Thyroid gland (tissue), 4 donors: ENCODE data around the gene E2F4. TPM values are rescaled to one million over a fixed set of nuclear protein-coding genes. Genes with fewer than 3 reads are reported as not detected.
A peak's percentile ranks its signal among the peaks of the same experiment; 100 is the strongest.

Experiments
- DNase-seq, 2 donors: peaks; one replicate each; pipeline ENCODE4 v3.0.0-alpha.2; 2019
- H3K27ac ChIP-seq, 3 donors: fragments of 200-600 bp; sonication (generic); 1 replicate in 2 of 3; 2 replicates in 1 of 3; pipeline ENCODE4 v1.5.1; 2016 to 2019; ENCODE audit warnings: mild to moderate bottlenecking in 1 of 3, moderate library complexity in 1 of 3
- H3K27me3 ChIP-seq: fragments of 200-600 bp; sonication (generic); one replicate; pipeline ENCODE4 v1.5.1; 2019
- H3K36me3 ChIP-seq, 2 donors: fragments of 200-600 bp; sonication (generic); one replicate each; pipeline ENCODE4 v1.5.1; 2016 to 2019
- H3K4me1 ChIP-seq, 2 donors: fragments of 200-600 bp; sonication (generic); one replicate each; pipeline ENCODE4 v1.5.1; 2017 to 2019
- H3K4me3 ChIP-seq, 3 donors: fragments of 200-600 bp; sonication (generic); replicated peaks in 1 of 3; 1 replicate in 2 of 3; 2 replicates in 1 of 3; pipeline ENCODE4 v1.5.1; 2016; ENCODE audit warnings: mild to moderate bottlenecking in 1 of 3
- H3K9me3 ChIP-seq: fragments of 200-600 bp; sonication (generic); one replicate; pipeline ENCODE4 v1.5.1; 2017
- POLR2A ChIP-seq, 2 donors: fragments of 450-650 bp; IDR thresholded peaks; one replicate each; pipeline ENCODE4 v1.6.1; 2017; ENCODE audit warnings: antibody characterized with exemption in 2 of 2, mild to moderate bottlenecking in 2 of 2, moderate library complexity in 1 of 2
- WGBS, 2 donors: methylation state at CpG; one replicate each; pipeline ENCODE4 v1.1.5; 2017; 5-methylcytosine and 5-hydroxymethylcytosine counted together
- intact Hi-C: fragments of 100-400 bp; cut with DNase I; formaldehyde crosslinking; loops from one replicate; pipeline ENCODE4 v1.15.1; 2023
- microRNA counts, 2 donors: library from miRNA; unstranded; fragments of <30 nt; microRNA quantifications; one replicate each; lab custom pipeline; 2016 to 2017
- microRNA-seq: library from miRNA; unstranded; fragments of <30 nt; microRNA quantifications from one replicate; pipeline ENCODE4, GENCODE V29; 2016
- small RNA-seq: library from RNA; depleted of rRNA; stranded (forward); fragments of <200 nt; gene quantifications from one replicate; pipeline ENCODE3, GENCODE V24; 2016
- total RNA-seq, 4 donors: library from RNA; depleted of rRNA; stranded (reverse); fragments of >200 nt; gene quantifications; one replicate each; pipeline ENCODE4 v1.2.3, GENCODE V29; 2016
- TF ChIP-seq, protein P1 (sequence below), 6 experiments: fragments of 200-600 bp in 3 of 6; fragments of 450-650 bp in 3 of 6; sonication (generic) in 3 of 6; IDR thresholded peaks; one replicate each; pipeline ENCODE4 v1.5.1; 2016 to 2019; ENCODE audit warnings: antibody characterized with exemption in 6 of 6, mild to moderate bottlenecking in 2 of 6, inconsistent platforms in 1 of 6, moderate library complexity in 1 of 6

Gene E2F4
- total RNA-seq, 4 donors from 2014 or later, result 77.6 to 117 (median 89.1) TPM

DNA sequence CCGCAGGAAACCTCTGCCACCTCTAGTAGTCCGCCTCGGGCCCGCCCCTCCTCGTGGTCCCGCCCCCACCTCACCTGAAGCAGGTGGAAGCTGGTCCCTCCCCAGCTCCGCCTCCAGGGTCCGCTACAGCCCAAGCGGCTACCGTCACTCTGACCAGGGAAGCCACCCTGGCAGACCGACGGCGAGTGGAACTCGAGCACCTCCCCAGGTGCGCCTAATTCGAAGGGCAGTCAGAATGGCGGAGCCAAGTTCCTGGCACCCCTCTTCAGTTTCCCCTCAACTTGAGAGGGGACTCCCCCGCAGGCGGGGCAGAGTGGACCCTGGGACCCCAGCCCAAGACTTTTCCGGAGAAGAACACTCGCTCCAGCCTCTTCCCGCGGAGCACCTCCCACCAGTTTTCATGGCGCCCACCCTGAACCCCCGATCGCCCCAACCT, 54.8 kb downstream of the E2F4 start:
- Histone ChIP-seq H3K9me3 (no peaks in the 10 kb centered on the region), H3K27ac (peak overlapping the region; percentile 80 to 94 (median 91)), H3K4me3 (peak overlapping the region; percentile 29 to 81 (median 33)), H3K36me3 (no peaks in the 10 kb centered on the region), H3K27me3 (no peaks in the 10 kb centered on the region), H3K4me1 (peaks cover 36 to 59% of the 10 kb centered on the region in 2 donors)
- WGBS, 2 donors, result 0 to 2% methylated on average over 6 to 13 of the region's 26 CpGs
- DNase-seq, result peak; percentile 96 to 98
- intact Hi-C loops, result no loop called here
- peak; percentile 20 to 47 for TF ChIP-seq POLR2A (IDR thresholded peaks at IDR 0.05)
- TF ChIP-seq, protein P1, sequence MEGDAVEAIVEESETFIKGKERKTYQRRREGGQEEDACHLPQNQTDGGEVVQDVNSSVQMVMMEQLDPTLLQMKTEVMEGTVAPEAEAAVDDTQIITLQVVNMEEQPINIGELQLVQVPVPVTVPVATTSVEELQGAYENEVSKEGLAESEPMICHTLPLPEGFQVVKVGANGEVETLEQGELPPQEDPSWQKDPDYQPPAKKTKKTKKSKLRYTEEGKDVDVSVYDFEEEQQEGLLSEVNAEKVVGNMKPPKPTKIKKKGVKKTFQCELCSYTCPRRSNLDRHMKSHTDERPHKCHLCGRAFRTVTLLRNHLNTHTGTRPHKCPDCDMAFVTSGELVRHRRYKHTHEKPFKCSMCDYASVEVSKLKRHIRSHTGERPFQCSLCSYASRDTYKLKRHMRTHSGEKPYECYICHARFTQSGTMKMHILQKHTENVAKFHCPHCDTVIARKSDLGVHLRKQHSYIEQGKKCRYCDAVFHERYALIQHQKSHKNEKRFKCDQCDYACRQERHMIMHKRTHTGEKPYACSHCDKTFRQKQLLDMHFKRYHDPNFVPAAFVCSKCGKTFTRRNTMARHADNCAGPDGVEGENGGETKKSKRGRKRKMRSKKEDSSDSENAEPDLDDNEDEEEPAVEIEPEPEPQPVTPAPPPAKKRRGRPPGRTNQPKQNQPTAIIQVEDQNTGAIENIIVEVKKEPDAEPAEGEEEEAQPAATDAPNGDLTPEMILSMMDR (IDR thresholded peaks at IDR 0.05), result no peak

DNA sequence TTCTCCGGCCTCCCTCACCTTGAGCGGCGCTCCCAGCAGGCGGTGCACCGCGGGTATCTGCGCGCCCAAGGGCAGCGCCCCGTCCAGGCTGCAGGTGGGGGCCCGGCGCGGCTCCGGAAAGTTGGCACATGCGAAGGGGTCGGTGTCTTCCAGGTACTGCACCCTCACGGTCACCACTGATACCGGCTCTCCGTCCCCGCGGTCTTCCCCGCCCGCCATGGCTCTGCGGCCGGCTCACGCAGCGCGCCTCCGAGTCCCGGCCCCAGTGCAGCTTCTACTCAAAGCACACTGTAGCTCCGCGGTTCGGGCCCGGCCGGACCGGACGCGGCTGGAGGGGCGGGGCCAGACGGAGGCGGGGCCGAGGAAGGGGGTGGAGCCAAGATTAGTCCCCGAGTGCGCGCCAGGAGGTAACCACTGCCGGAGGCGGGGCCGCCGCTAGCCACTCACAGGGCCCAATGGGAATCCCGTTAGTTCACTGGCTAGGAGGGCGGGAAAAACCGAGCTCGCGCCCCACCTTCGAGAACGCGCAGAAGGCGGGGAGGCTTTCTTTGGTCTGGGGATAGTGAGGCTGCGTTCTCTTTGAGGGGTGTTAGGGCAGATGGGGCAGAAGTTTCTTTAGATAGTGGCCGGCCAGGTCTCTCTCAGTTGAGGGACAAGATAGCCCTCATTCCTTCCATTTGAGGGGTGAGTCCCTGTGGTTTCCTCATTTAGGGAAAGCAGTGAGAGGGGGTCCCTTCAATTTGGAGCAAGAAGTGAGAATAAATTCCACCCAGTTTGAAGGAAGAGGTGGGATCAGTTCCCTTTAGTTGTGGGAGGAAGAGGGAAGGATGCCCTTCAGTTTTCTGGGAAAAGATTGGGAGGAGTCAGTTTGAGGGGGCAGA, 55.5 kb downstream of the E2F4 start, which contains the start of gene FHOD1:
Gene FHOD1 (minus strand): TSS at position 290 of the 881 bp plus-strand sequence. CDS start 71 bp downstream, at position 219.
- DNase-seq, result peak; percentile 98 to 99
- no peaks in the 10 kb centered on the region for H3K27me3 ChIP-seq
- TF ChIP-seq, protein P1 (IDR thresholded peaks at IDR 0.05), result no peak
- TF ChIP-seq POLR2A (IDR thresholded peaks at IDR 0.05), result peak; percentile 42 to 81
- H3K4me3 ChIP-seq, result peak within 1 kb of the TSS; percentile 29 to 81 (median 33)
- intact Hi-C loops, result no loop called here
- H3K9me3 ChIP-seq, result no peaks in the 10 kb centered on the region
- H3K4me1 ChIP-seq, result peaks cover 31 to 52% of the 10 kb centered on the region in 2 donors
- no peaks in the 10 kb centered on the region for H3K36me3 ChIP-seq
- peak within 1 kb of the TSS; percentile 80 to 94 (median 91) for H3K27ac ChIP-seq
- WGBS, 2 donors, result 0% methylated on average over 5 to 16 of the region's 60 CpGs

DNA sequence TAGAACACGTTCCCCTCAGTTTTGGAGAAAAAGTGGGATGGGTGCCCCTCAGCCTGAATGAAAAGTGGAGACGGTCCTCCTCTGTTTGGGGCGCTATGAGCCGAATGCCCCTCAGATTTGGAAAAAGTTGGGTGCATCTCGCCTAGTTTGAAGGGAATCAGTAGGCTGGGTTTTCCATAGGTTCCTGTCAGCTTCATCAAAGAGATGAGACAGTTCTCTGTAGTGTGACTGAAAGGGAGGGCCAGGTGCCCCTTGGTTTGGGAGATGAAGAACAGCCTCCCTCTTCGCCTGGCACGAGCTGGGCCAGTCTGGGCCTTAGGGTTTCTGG, 56.1 kb downstream of the E2F4 start:
- intact Hi-C loops, result no loop called here
- Histone ChIP-seq H3K27me3 (no peaks in the 10 kb centered on the region), H3K36me3 (no peaks in the 10 kb centered on the region), H3K4me1 (peaks cover 28 to 46% of the 10 kb centered on the region in 2 donors), H3K9me3 (no peaks in the 10 kb centered on the region), H3K4me3 (peak overlapping the region in 1 of 3 donors; percentile 27), H3K27ac (no peak overlapping the region)
- no peak for TF ChIP-seq POLR2A (IDR thresholded peaks at IDR 0.05)
- TF ChIP-seq, protein P1 (IDR thresholded peaks at IDR 0.05), result no peak
- DNase-seq, result no peak
- 5 to 8% methylated on average over 5 to 7 of the region's 7 CpGs for WGBS, 2 donors

MicroRNAs encoded within 50 kb of the gene (microRNA counts, 767-probe panel; counts per million panel counts)
- 0 counts per million in 2 donors for microRNA hsa-miR-328 (lab: Ali Mortazavi, UCI)

Small RNA genes within 50 kb of the gene (microRNA-seq; reads per million reads assigned to microRNA genes)
- 365 reads per million, percentile 67 among the genes with 10 or more reads in this experiment for gene MIR328

Small RNA genes within 50 kb of the gene (small RNA-seq; reads per million reads assigned to genes)
- 6.6 reads per million, percentile 89 among the genes with 10 or more reads in this experiment for gene MIR328

Other genes with a start within 250 kb of the E2F4 start
- gene CES3, start 230.9 kb upstream of the E2F4 start, total RNA-seq, result 1 to 10 TPM in 1 of 4 donors, under 1 TPM in 2, not detected in 1; 0.13 to 1.3 (median 0.22) TPM
- 10 to 100 TPM; 10.9 to 15.7 (median 12.8) TPM for gene CES4A, start 203.6 kb upstream of the E2F4 start, total RNA-seq
- 10 to 100 TPM; 31.0 to 60.0 (median 41.5) TPM for gene CBFB, start 163.0 kb upstream of the E2F4 start, total RNA-seq
- gene PHAF1, start 82.2 kb upstream of the E2F4 start, total RNA-seq, result 10 to 100 TPM; 11.4 to 18.9 (median 17.5) TPM
- 100 to 1,000 TPM in 1 of 4 donors, 10 to 100 TPM in 3; 52.0 to 103 (median 85.7) TPM for gene B3GNT9, start 41.2 kb upstream of the E2F4 start, total RNA-seq
- gene TRADD, start 32.2 kb upstream of the E2F4 start, total RNA-seq, result 10 to 100 TPM; 27.0 to 42.2 (median 37.0) TPM
- gene FBXL8, start 32.2 kb upstream of the E2F4 start, total RNA-seq, result 10 to 100 TPM; 26.3 to 41.9 (median 35.6) TPM
- 10 to 100 TPM; 17.3 to 52.5 (median 36.6) TPM for gene HSF4, start 27.4 kb upstream of the E2F4 start, total RNA-seq
- 10 to 100 TPM; 38.3 to 97.0 (median 63.5) TPM for gene NOL3, start 21.6 kb upstream of the E2F4 start, total RNA-seq
- 10 to 100 TPM; 20.3 to 50.0 (median 32.4) TPM for gene MATCAP1, start 8.2 kb upstream of the E2F4 start, total RNA-seq
- gene EXOC3L1, start 2.0 kb upstream of the E2F4 start, total RNA-seq, result 1 to 10 TPM; 5.9 to 8.6 (median 7.6) TPM
- gene ELMO3, start 7.0 kb downstream of the E2F4 start, total RNA-seq, result 10 to 100 TPM; 26.0 to 37.8 (median 30.0) TPM
- 10 to 100 TPM; 53.2 to 69.0 (median 58.3) TPM for gene TMEM208, start 35.0 kb downstream of the E2F4 start, total RNA-seq
- 10 to 100 TPM; 17.9 to 26.4 (median 24.3) TPM for gene FHOD1, start 55.3 kb downstream of the E2F4 start, total RNA-seq
- 1 to 10 TPM in 2 of 4 donors, under 1 TPM in 2; 0.56 to 3.0 (median 1.1) TPM for gene SLC9A5, start 56.8 kb downstream of the E2F4 start, total RNA-seq
- gene PLEKHG4, start 87.4 kb downstream of the E2F4 start, total RNA-seq, result 10 to 100 TPM in 2 of 4 donors, 1 to 10 TPM in 2; 8.2 to 11.7 (median 9.5) TPM
- 1 to 10 TPM in 1 of 4 donors, not detected in 3; 2.6 TPM for gene KCTD19, start 134.6 kb downstream of the E2F4 start, total RNA-seq
- under 1 TPM in 1 of 4 donors, not detected in 3; 0.22 TPM for gene LRRC36, start 134.7 kb downstream of the E2F4 start, total RNA-seq
- 1 to 10 TPM in 2 of 4 donors, under 1 TPM in 2; 0.54 to 2.3 (median 1.5) TPM for gene TPPP3, start 201.3 kb downstream of the E2F4 start, total RNA-seq
- 10 to 100 TPM; 33.3 to 63.8 (median 50.9) TPM for gene ZDHHC1, start 224.3 kb downstream of the E2F4 start, total RNA-seq
- gene HSD11B2, start 239.0 kb downstream of the E2F4 start, total RNA-seq, result 10 to 100 TPM in 2 of 4 donors, 1 to 10 TPM in 2; 4.6 to 11.9 (median 9.0) TPM